Type B pancreatic cell (in vitro differentiated cells): ENCODE data around the gene CCNT2. TPM values are rescaled to one million over a fixed set of nuclear protein-coding genes. Genes with fewer than 3 reads are reported as not detected.

ENCODE experiments used
- DNase-seq: peaks from one replicate; pipeline ENCODE4 v3.0.0; 2021; ENCODE audit warnings: mixed read lengths; ENCODE audit not compliant: unreplicated experiment; ENCODE audit errors: extremely low spot score
- H3K27ac Mint-ChIP-seq: 2 replicates; pipeline ENCODE4 v1.8.0; 2021; ENCODE audit warnings: mild to moderate bottlenecking, mixed read lengths
- H3K27me3 Mint-ChIP-seq: 2 replicates; pipeline ENCODE4 v1.8.0; 2021; ENCODE audit warnings: mixed read lengths
- H3K36me3 Mint-ChIP-seq: 2 replicates; pipeline ENCODE4 v1.8.0; 2021; ENCODE audit warnings: mixed read lengths
- H3K4me1 Mint-ChIP-seq: one replicate; pipeline ENCODE4 v1.8.0; 2021; ENCODE audit warnings: mixed read lengths; ENCODE audit not compliant: unreplicated experiment
- H3K4me3 Mint-ChIP-seq: 2 replicates; pipeline ENCODE4 v1.8.0; 2021; ENCODE audit warnings: mild to moderate bottlenecking, mixed read lengths
- H3K9me3 Mint-ChIP-seq: 2 replicates; pipeline ENCODE4 v1.8.0; 2021; ENCODE audit warnings: mixed read lengths
- CTCF ChIP-seq: fragments of 200-600 bp; sonication (generic); conservative IDR thresholded peaks from 2 replicates; pipeline ENCODE4 v1.5.0; 2021; ENCODE audit warnings: antibody characterized with exemption, mild to moderate bottlenecking
- total RNA-seq: library from RNA; stranded (reverse); gene quantifications from 2 replicates; pipeline ENCODE4 v1.2.1, GENCODE V29; 2021; ENCODE audit warnings: low replicate concordance

CCNT2 gene
- total RNA-seq, 1 donor from 2014 or later, result 55.1 TPM

- Mint-ChIP-seq H3K4me1 (peaks cover 19% of the 10 kb centered on the region), H3K9me3 (no peaks in the 10 kb centered on the region), H3K27ac (peak overlapping the region; percentile 32), H3K36me3 (peaks cover 19% of the 10 kb centered on the region), H3K4me3 (no peak overlapping the region), H3K27me3 (no peaks in the 10 kb centered on the region)
- DNase-seq, result no peak
- no peak for TF ChIP-seq CTCF
These were observed 6.3 kb downstream of the CCNT2 start for GRCh38 chr2:134924912-134925311.

GRCh38 chr2:134926231-134926931 lies 7.8 kb downstream of the CCNT2 start:
- no peak for TF ChIP-seq CTCF
- Mint-ChIP-seq H3K27ac (peak overlapping the region; percentile 39), H3K4me3 (peak overlapping the region; percentile 48), H3K4me1 (peaks cover 20% of the 10 kb centered on the region), H3K27me3 (no peaks in the 10 kb centered on the region), H3K36me3 (peaks cover 23% of the 10 kb centered on the region), H3K9me3 (peaks cover 4% of the 10 kb centered on the region)
- no peak for DNase-seq

- peaks cover 6% of the 10 kb centered on the region for H3K9me3 Mint-ChIP-seq
- no peaks in the 10 kb centered on the region for H3K27me3 Mint-ChIP-seq
- peak overlapping the region; percentile 21 for H3K27ac Mint-ChIP-seq
- DNase-seq, result no peak
- H3K4me1 Mint-ChIP-seq, result peaks cover 23% of the 10 kb centered on the region
- H3K36me3 Mint-ChIP-seq, result peaks cover 25% of the 10 kb centered on the region
- H3K4me3 Mint-ChIP-seq, result no peak overlapping the region
- TF ChIP-seq CTCF, result no peak
These were observed 8.6 kb downstream of the CCNT2 start for GRCh38 chr2:134927195-134927594.

GRCh38 chr2:134932864-134933526 lies 14.4 kb downstream of the CCNT2 start:
- peaks cover 13% of the 10 kb centered on the region for H3K36me3 Mint-ChIP-seq
- peaks cover 39% of the 10 kb centered on the region for H3K4me1 Mint-ChIP-seq
- H3K9me3 Mint-ChIP-seq, result peaks cover 6% of the 10 kb centered on the region
- H3K4me3 Mint-ChIP-seq, result peak overlapping the region; percentile 78
- no peaks in the 10 kb centered on the region for H3K27me3 Mint-ChIP-seq
- peak overlapping the region; percentile 86 for H3K27ac Mint-ChIP-seq
- DNase-seq, result no peak
- TF ChIP-seq CTCF, result no peak

- no peak for TF ChIP-seq CTCF
- no peak overlapping the region for H3K27ac Mint-ChIP-seq
- H3K27me3 Mint-ChIP-seq, result no peaks in the 10 kb centered on the region
- H3K4me3 Mint-ChIP-seq, result no peak overlapping the region
- H3K4me1 Mint-ChIP-seq, result peaks cover 39% of the 10 kb centered on the region
- peaks cover 6% of the 10 kb centered on the region for H3K9me3 Mint-ChIP-seq
- H3K36me3 Mint-ChIP-seq, result peaks cover 17% of the 10 kb centered on the region
- DNase-seq, result no peak
These were observed 15.1 kb downstream of the CCNT2 start for GRCh38 chr2:134933732-134934131.
